IPS DF 6.9 (cell line): ENCODE results near the gene ATP8B1.
"Not testable (repeated sequence)": the region's sequence is repeated elsewhere in the genome, so short reads cannot be mapped to it uniquely, and the experiment has no call there.

ENCODE experiments used
- DNase-seq: peaks from one replicate; pipeline ENCODE4 v3.0.0-alpha.2; 2013; ENCODE audit warnings: low read depth, low spot score
- H3K27ac ChIP-seq: one replicate; pipeline ENCODE4 v1.5.1; 2013; ENCODE audit warnings: low read length, control low read depth
- H3K27me3 ChIP-seq: 2 replicates; pipeline ENCODE4 v1.6.1; 2013; ENCODE audit warnings: mild to moderate bottlenecking, low read length; ENCODE audit not compliant: control insufficient read depth, insufficient read depth
- H3K36me3 ChIP-seq: 2 replicates; pipeline ENCODE4 v1.6.1; 2013; ENCODE audit warnings: low read length; ENCODE audit not compliant: control insufficient read depth, insufficient read depth
- H3K4me1 ChIP-seq: 2 replicates; pipeline ENCODE4 v1.6.1; 2013; ENCODE audit warnings: low read length; ENCODE audit not compliant: control insufficient read depth, insufficient read depth
- H3K4me3 ChIP-seq: 2 replicates; pipeline ENCODE4 v1.5.1; 2013; ENCODE audit warnings: mild to moderate bottlenecking, low read length
- H3K9me3 ChIP-seq: 2 replicates; pipeline ENCODE4 v1.6.1; 2013; ENCODE audit warnings: low read length, inconsistent platforms; ENCODE audit not compliant: control insufficient read depth, insufficient read depth
- WGBS: extraction: QIAGEN DNeasy Blood & Tissue Kit; methylation state at CpG from one replicate; pipeline ENCODE4 v1.1.7; 2013; ENCODE audit warnings: mixed read lengths, missing lambda C conversion rate; ENCODE audit not compliant: insufficient read length, insufficient coverage; 5-methylcytosine and 5-hydroxymethylcytosine counted together

ATP8B1 gene

DNA sequence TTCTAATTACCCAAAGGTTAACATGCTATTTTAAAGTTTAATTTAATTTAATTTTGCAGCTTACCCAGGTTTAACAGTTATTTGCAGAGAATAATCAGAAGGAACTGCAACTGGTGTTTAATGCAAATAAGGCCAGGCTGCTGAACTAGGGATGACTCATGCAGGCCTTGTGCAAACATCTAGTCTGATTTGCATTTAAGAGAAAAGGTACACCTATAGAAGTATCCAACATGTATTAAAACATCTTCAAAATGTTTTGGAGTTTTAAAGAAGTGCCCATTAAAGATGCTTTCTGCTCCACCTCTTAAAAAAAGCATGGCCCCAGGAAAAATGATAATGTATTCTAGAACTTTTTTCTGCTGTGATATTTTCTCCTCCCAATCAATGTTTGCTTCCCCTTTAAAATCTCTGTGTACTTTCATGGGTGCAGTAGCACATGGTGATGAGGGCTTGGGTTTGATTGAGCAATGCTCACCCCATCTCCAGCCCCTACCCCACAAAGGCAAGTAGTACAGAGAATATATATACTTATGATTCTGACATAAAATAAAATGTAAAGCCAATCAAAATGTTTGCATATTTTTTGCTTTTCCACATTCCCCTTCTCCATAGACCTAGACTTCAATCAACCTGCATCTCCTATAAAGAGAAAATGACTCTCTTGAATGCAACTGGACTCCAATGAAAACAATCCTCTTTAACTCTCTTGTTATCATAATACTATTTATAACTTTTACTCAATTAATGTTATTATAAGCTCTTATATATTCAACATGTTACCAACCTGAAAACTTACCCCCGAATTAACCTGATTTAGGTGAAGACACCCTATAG, 54.1 kb downstream of the ATP8B1 start:
- Histone ChIP-seq H3K27me3 (no peaks in the 10 kb centered on the region), H3K27ac (no peak overlapping the region), H3K4me1 (no peaks in the 10 kb centered on the region), H3K4me3 (no peak overlapping the region), H3K36me3 (no peaks in the 10 kb centered on the region), H3K9me3 (no peaks in the 10 kb centered on the region)
- no peak for DNase-seq
- WGBS: no CpG with 5 or more reads among the region's 1 CpG

DNA sequence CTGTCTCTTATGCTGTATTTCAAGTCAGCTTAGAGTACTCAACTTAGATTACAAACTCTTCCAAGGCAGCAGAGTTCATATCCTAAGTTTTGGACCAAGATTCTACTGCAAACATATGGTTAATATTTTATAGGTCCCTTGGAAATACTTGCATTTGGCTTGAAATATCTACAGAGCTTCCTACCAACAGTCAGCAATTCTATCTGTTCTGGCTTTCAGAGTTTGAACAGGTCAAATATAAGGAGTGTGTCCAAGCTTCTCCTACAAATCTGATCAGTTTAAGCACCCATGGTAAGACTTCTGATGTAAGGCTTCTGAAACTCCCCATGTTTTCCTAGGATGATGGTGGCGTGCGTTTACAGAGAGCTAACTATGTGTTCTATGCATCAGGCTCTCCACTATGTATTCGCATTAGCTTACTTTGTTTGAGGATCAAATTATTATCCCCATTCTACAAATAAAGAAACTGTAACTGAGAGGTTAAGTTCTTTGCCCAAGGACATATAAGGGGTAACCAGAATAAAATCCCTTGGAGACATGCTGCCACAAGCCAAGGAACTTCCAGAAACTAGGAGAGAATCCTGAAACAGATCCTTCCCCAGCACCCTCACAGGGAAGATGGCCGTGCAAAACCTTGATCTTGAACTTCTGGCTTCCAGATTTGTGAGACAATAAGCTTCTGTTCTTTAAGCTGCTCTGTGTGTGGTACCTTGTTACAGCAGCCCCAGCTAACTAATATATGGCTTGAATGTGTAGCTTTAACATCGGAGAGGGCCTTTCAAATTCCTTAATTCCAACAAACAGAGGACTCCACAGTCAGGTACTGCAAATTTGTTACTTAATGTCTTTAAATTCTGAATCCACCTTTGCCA, 55.1 kb downstream of the ATP8B1 start:
- Histone ChIP-seq H3K36me3 (no peaks in the 10 kb centered on the region), H3K4me3 (no peak overlapping the region), H3K27me3 (no peaks in the 10 kb centered on the region), H3K27ac (no peak overlapping the region), H3K4me1 (no peaks in the 10 kb centered on the region), H3K9me3 (no peaks in the 10 kb centered on the region)
- WGBS: no CpG with 5 or more reads among the region's 5 CpGs
- DNase-seq: no peak

DNA sequence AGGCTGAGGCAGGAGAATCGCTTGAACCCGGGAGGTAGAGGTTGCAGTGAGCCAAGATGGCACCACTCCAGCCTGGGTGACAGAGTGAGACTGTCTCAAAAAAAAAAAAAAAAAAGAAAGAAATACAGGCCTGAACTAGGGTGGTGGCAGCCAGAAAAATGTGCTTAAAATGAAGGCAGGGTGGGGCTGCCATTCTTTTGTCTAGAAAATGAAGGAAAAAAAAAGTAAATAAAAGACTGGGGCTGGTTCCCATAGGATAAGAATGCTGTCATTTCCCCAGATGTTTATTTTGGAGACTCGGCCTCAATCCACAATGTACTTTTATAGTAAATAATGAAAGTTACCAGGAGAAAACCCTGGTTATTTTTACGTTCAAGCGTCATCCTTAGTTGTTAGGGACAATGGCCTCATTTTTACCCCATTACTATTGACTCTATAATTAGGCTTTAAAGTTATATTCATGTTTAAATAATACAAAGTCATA, 58.9 kb downstream of the ATP8B1 start:
- Histone ChIP-seq H3K9me3 (no peaks in the 10 kb centered on the region), H3K27me3 (no peaks in the 10 kb centered on the region), H3K36me3 (no peaks in the 10 kb centered on the region), H3K4me3 (no peak overlapping the region), H3K4me1 (no peaks in the 10 kb centered on the region), H3K27ac (no peak overlapping the region)
- no peak for DNase-seq
- whole genome bisulfite sequencing: no CpG with 5 or more reads among the region's 5 CpGs

DNA sequence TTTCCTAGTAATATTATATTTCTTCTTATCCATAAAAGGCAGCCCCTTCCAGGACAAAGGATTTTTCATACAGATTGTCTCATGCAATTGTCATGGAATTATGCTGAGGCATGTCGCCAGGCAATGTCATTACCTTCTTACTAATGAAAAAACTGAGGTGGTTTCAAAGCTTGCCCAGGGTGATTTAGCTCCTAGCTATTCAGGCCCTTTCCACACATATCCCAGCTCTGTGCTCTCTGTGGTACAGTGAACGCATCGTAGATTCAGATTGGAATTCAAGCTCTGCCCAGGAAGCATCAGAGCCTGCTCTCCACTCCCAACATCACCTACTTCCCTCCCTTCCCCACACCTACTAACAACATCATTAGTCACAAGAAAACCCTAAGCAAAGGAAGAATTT, 60.1 kb downstream of the ATP8B1 start:
- Histone ChIP-seq H3K36me3 (no peaks in the 10 kb centered on the region), H3K4me1 (no peaks in the 10 kb centered on the region), H3K27me3 (no peaks in the 10 kb centered on the region), H3K4me3 (no peak overlapping the region), H3K9me3 (no peaks in the 10 kb centered on the region), H3K27ac (no peak overlapping the region)
- no peak for DNase-seq
- WGBS: no CpG with 5 or more reads among the region's 3 CpGs

DNA sequence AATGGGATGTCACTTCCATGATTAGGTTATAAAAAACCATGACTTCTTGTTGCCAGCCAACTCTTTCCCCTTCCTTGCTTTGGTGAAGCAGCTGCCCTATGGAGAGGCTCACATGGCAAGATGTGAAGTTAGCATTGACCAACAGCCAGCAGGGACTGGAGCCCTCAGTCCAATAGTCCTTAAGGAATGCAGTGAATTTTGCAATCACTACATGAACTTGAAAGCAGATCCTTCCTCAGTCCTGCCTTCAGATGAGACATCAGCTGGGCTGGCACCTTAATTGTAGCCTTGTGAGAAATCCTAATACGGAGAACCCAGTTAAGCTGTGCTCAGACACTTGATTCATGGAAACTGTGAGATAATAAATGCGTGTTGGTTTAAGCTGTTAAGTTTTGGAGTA, 61.8 kb downstream of the ATP8B1 start:
- H3K4me3 ChIP-seq: no peak overlapping the region
- H3K4me1 ChIP-seq: no peaks in the 10 kb centered on the region
- WGBS: no CpG with 5 or more reads among the region's 2 CpGs
- H3K27ac ChIP-seq: no peak overlapping the region
- H3K27me3 ChIP-seq: no peaks in the 10 kb centered on the region
- DNase-seq: no peak
- no peaks in the 10 kb centered on the region for H3K9me3 ChIP-seq
- no peaks in the 10 kb centered on the region for H3K36me3 ChIP-seq

DNA sequence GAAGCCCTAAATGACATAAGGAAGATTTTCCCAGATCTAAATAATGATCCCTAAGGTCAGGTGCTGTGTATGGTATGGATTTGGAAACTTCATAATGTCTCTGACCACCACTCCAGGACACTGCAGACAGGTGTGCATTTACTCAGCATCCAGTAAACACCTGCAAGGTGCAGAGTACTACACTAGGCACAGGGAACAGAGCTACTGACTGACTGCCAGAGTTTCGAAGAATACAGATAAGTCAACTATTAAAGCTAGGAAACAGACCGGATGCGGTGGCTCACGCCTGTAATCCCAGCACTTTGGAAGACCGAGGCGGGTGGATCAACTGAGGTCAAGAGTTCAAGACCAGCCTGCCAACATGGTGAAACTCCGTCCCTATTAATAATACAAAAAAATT, 65.0 kb downstream of the ATP8B1 start:
- no peaks in the 10 kb centered on the region for H3K27me3 ChIP-seq
- no peaks in the 10 kb centered on the region for H3K4me1 ChIP-seq
- H3K27ac ChIP-seq: no peak overlapping the region
- H3K36me3 ChIP-seq: no peaks in the 10 kb centered on the region
- no CpG with 5 or more reads among the region's 7 CpGs for WGBS
- no peaks in the 10 kb centered on the region for H3K9me3 ChIP-seq
- no peak for DNase-seq
- H3K4me3 ChIP-seq: no peak overlapping the region

DNA sequence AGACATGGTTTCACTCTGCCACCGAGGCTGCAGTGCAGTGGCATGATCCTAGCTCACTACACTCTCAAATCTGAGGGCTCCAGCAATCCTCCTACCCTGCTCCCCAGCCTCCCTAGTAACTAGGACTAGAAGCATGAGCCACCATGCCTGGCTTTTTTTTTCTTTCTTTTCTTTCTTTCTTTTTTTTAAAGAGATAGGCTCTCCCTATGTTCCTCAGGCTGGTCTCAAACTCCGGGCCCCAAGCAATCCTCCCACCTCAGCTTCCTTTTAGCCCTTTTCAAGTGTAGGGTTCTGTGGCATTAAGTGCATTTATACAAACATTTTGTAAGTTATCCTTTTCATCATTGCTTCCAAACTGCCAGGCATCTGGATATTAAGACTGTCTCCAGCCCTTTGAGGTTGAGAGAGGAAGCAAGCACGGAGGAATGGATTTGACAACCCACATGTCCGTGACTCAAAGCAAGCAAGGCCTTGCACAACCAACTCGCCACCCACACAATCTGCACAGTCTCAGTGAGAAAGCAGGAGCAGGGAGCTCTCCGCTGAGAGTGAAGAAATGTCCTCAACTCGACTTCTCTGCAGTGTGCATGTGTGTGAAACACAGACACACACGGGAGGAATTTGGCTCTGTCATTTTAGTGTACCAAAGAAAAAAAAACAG, 65.6 kb downstream of the ATP8B1 start:
- no peak overlapping the region for H3K4me3 ChIP-seq
- H3K36me3 ChIP-seq: no peaks in the 10 kb centered on the region
- no peaks in the 10 kb centered on the region for H3K9me3 ChIP-seq
- no peak for DNase-seq
- no peak overlapping the region for H3K27ac ChIP-seq
- H3K4me1 ChIP-seq: no peaks in the 10 kb centered on the region
- no CpG with 5 or more reads among the region's 8 CpGs for WGBS
- H3K27me3 ChIP-seq: no peaks in the 10 kb centered on the region

DNA sequence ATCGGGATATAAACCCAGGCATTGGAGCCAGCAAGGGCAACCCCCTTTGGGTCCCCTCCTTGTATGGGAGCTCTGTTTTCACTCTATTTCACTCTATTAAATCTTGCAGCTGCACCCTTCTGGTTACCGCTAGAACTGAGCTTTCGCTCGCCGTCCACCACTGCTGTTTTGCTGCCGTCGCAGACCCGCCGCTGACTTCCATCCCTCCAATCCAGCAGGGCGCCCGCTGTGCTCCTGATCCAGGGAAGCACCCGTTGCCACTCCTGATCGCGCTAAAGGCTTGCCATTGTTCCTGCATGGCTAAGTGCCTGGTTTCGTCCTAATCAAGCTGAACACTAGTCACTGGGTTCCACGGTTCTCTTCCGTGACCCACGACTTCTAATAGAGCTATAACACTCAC, 68.1 kb downstream of the ATP8B1 start:
- not testable (repeated sequence) for H3K27ac ChIP-seq, H3K9me3 ChIP-seq, H3K36me3 ChIP-seq, H3K4me1 ChIP-seq, H3K4me3 ChIP-seq, H3K27me3 ChIP-seq, DNase-seq
- WGBS: no CpG with 5 or more reads among the region's 18 CpGs

DNA sequence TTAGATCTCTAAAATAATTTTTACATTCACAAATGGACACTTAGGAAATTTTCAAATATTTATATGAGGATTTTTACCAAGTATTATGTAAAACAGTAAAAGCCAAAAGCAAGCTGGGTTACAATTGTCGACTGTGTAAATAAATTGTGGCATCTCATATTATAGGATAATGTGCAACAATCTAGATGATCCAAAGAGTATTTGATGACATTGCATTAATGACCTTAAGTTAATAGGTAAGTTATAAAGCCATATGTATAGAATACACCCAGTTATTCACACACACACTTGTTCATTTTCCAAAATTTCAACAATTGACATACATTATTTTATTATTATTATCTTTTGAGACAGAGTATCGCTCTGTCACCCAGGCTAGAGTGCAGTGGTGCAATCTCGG, 69.3 kb downstream of the ATP8B1 start:
- no CpG with 5 or more reads among the region's 3 CpGs for WGBS
- Histone ChIP-seq H3K36me3 (no peaks in the 10 kb centered on the region), H3K4me3 (no peak overlapping the region), H3K27ac (no peak overlapping the region), H3K9me3 (no peaks in the 10 kb centered on the region), H3K4me1 (no peaks in the 10 kb centered on the region), H3K27me3 (no peaks in the 10 kb centered on the region)
- DNase-seq: no peak

DNA sequence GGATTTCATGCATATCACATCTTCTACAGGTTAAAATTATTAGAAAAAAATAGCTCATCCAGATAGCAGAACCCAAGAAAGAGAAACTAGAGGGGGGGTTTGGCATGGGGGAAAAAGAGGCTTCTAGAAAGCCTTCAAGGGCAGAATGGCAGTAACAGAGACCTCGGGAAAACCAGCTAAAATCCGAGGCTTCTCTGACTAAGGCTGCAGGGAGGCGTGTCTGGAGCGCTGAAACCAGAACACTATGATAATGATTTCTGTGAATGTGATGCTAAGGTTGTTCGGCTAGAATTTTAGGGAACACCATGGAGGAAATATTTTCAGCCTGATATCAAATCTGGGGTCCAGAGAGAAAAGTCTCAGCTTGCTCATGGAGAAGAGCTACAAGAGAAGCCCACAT, 73.0 kb downstream of the ATP8B1 start:
- Histone ChIP-seq H3K4me1 (no peaks in the 10 kb centered on the region), H3K27me3 (no peaks in the 10 kb centered on the region), H3K9me3 (no peaks in the 10 kb centered on the region), H3K36me3 (no peaks in the 10 kb centered on the region), H3K4me3 (no peak overlapping the region), H3K27ac (no peak overlapping the region)
- no CpG with 5 or more reads among the region's 5 CpGs for WGBS
- DNase-seq: no peak
